NOMO-1 treated with dmso at 0.1 percent for 144 hours (cell line): ENCODE measurements around the gene ALOX5.

Source experiments
- DNase-seq: peaks from one replicate; lab custom pipeline; 2025; ENCODE audit not compliant: unreplicated experiment; lab: John Stamatoyannopoulos, UW

Gene ALOX5

GRCh38 chr10:45441239-45442190 lies 67.5 kb downstream of the ALOX5 start:
- DNase-seq: no peak

- no peak for DNase-seq
These were observed 68.2 kb downstream of the ALOX5 start for GRCh38 chr10:45442251-45442650.

- no peak for DNase-seq
These were observed 68.6 kb downstream of the ALOX5 start for GRCh38 chr10:45442662-45443061.

- no peak for DNase-seq
These were observed 69.3 kb downstream of the ALOX5 start for GRCh38 chr10:45443101-45444009.

GRCh38 chr10:45444022-45444421 lies 70.0 kb downstream of the ALOX5 start:
- no peak for DNase-seq

- no peak for DNase-seq
These were observed 71.2 kb downstream of the ALOX5 start for GRCh38 chr10:45444976-45445898.

- no peak for DNase-seq
These were observed 72.8 kb downstream of the ALOX5 start for GRCh38 chr10:45446858-45447257.

- DNase-seq: no peak
These were observed 73.4 kb downstream of the ALOX5 start for GRCh38 chr10:45447416-45447815.

- no peak for DNase-seq
These were observed 76.8 kb downstream of the ALOX5 start for GRCh38 chr10:45450866-45451265.

- no peak for DNase-seq
These were observed 77.4 kb downstream of the ALOX5 start for GRCh38 chr10:45451407-45451806.

GRCh38 chr10:45452268-45452667 lies 78.3 kb downstream of the ALOX5 start:
- no peak for DNase-seq

- no peak for DNase-seq
These were observed 78.9 kb downstream of the ALOX5 start for GRCh38 chr10:45452743-45453452.

- no peak for DNase-seq
These were observed 79.7 kb downstream of the ALOX5 start for GRCh38 chr10:45453639-45454255.

- no peak for DNase-seq
These were observed 80.2 kb downstream of the ALOX5 start for GRCh38 chr10:45454262-45454661.

GRCh38 chr10:45454859-45455258 lies 80.8 kb downstream of the ALOX5 start:
- no peak for DNase-seq

- no peak for DNase-seq
These were observed 82.2 kb downstream of the ALOX5 start for GRCh38 chr10:45456233-45456632.

- DNase-seq: no peak
These were observed 82.8 kb downstream of the ALOX5 start for GRCh38 chr10:45456822-45457221.

GRCh38 chr10:45457487-45457886 lies 83.5 kb downstream of the ALOX5 start:
- no peak for DNase-seq

- DNase-seq: no peak
These were observed 86.3 kb downstream of the ALOX5 start for GRCh38 chr10:45460235-45460878.
